ENCODE results near the gene NIPAL1. TPM values are rescaled to one million over a fixed set of nuclear protein-coding genes. Genes with fewer than 3 reads are reported as not detected.
"Not testable (repeated sequence)": the region's sequence is repeated elsewhere in the genome, so short reads cannot be mapped to it uniquely, and the experiment has no call there.

NIPAL1 gene
- total and polyA plus RNA-seq, 2 experiments from 2014 or later, result 0.95 to 3.7 TPM

DNA sequence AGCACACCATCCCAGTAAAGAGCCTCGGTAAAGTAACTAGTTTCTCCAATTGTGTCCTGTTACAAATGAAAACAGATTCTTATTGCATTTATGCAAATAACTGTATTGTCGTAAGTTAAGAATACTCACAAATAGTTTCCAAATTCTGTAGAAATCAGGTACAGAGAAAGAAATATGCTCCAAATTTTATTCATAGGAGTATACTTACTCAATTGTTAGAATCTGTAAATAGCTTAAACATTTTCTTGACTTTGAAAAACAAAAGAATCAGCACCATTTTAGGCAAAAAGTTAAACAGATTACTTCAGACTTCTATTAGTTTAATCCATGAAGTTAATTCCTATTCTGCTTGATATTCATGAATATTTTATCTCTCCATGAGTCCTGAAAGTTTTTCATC, 10.8 kb upstream of the NIPAL1 start:
- in situ Hi-C loops (cut with MboI), result loop anchor here (10.0 kb wide), 1 partner anchor 69 kb away; no protein-coding TSS in a partner anchor
- Histone ChIP-seq H3K9me2 (ENCODE audit: insufficient read depth) (no peaks in the 10 kb centered on the region), H3K9me3 (ENCODE audit: low read depth) (no peaks in the 10 kb centered on the region), H3K9ac (no peak overlapping the region), H4K20me1 (ENCODE audit: insufficient read depth) (no peaks in the 10 kb centered on the region), H3K79me2 (ENCODE audit: insufficient read depth) (no peaks in the 10 kb centered on the region), H3K36me3 (ENCODE audit: low read depth) (no peaks in the 10 kb centered on the region), H2AFZ (no peak overlapping the region), H3K27me3 (replicated peaks; ENCODE audit: insufficient read depth) (no peaks in the 10 kb centered on the region), H3K4me3 (no peak overlapping the region), H3F3A (ENCODE audit: insufficient read depth) (no peaks in the 10 kb centered on the region), H3K4me2 (ENCODE audit: unreplicated experiment) (no peak overlapping the region), H3K27ac (no peak overlapping the region), H3K4me1 (ENCODE audit: insufficient read depth) (no peaks in the 10 kb centered on the region)
- no peak for DNase-seq
- 60 to 62% methylated on average over 2 of the region's 2 CpGs for WGBS, 2 experiments (ENCODE audit: low coverage in 1 of 2, low lambda C conversion rate in 2 of 2, missing lambda C conversion rate in 2 of 2)
- TF ChIP-seq EZH2 (IDR thresholded peaks at IDR 0.05; ENCODE audit: insufficient read depth, poor library complexity, severe bottlenecking), result no peak
- TF ChIP-seq EZH2phosphoT487 (IDR thresholded peaks at IDR 0.05; ENCODE audit: insufficient read depth, low read depth), result no peak

DNA sequence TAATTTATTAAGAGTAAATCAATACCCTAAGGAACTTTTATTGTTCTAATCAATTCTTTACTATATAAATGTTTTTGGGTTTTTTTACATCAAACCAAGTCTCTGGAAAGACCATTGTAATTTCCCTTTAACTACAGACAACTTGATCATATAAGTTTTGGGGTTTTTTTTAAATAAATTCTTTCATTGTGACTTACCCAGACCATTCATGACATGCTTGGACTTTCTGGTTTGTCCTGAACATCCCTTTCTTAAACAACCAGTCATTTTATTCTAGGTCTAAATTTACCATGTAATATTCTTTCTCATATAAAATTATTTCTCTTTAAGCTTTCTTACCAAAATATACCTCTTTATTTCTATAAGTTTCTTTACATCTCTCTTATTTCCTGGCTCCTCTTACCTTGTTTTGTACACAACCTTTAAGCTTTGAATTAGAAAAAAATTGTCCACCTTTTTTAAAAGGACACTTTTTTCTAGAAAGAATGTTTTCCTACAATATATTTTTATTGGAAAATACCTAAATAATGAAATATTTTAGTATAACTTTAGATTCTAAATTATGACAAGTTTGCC, 8.5 kb upstream of the NIPAL1 start:
- in situ Hi-C loops (cut with MboI), result loop anchor here (10.0 kb wide), 1 partner anchor 67 kb away; no protein-coding TSS in a partner anchor
- DNase-seq, result no peak
- H3K9me3 ChIP-seq (ENCODE audit: low read depth), result no peaks in the 10 kb centered on the region
- no peaks in the 10 kb centered on the region for H3K79me2 ChIP-seq (ENCODE audit: insufficient read depth)
- no peaks in the 10 kb centered on the region for H4K20me1 ChIP-seq (ENCODE audit: insufficient read depth)
- H3K27ac ChIP-seq, result no peak overlapping the region
- no peaks in the 10 kb centered on the region for H3K36me3 ChIP-seq (ENCODE audit: low read depth)
- H3K4me2 ChIP-seq (ENCODE audit: unreplicated experiment), result no peak overlapping the region
- no peaks in the 10 kb centered on the region for H3K4me1 ChIP-seq (ENCODE audit: insufficient read depth)
- H3K9me2 ChIP-seq (ENCODE audit: insufficient read depth), result no peaks in the 10 kb centered on the region
- no peak overlapping the region for H2AFZ ChIP-seq
- no peak overlapping the region for H3K9ac ChIP-seq
- H3K4me3 ChIP-seq, result no peak overlapping the region
- H3F3A ChIP-seq (ENCODE audit: insufficient read depth), result no peaks in the 10 kb centered on the region
- no peak for TF ChIP-seq EZH2 (IDR thresholded peaks at IDR 0.05; ENCODE audit: insufficient read depth, poor library complexity, severe bottlenecking)
- H3K27me3 ChIP-seq (replicated peaks; ENCODE audit: insufficient read depth), result no peaks in the 10 kb centered on the region

DNA sequence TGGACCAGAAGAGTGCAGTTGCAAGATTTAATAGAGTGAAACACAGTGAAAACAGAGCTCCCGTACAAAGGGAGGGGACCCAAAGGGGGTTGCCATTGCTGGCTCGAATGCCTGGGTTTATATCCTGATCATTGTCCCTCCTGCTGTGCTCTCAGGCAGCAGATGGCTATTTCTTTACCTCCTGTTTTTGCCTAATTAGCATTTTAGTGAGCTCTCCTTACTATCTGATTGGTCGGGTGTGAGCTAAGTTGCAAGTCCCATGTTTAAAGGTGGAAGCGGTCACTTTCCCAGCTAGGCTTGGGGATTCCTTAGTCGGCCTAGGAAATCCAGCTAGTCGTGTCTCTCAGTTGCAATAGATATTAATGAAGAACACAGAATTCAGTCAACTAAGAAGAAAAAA, 5.7 kb upstream of the NIPAL1 start:
- H3K4me3 ChIP-seq; H3K4me2 ChIP-seq (ENCODE audit: unreplicated experiment); H3K9me2 ChIP-seq (ENCODE audit: insufficient read depth); H3K9me3 ChIP-seq (ENCODE audit: low read depth); H3K27me3 ChIP-seq (replicated peaks; ENCODE audit: insufficient read depth); H2AFZ ChIP-seq; H3K27ac ChIP-seq; H3K4me1 ChIP-seq (ENCODE audit: insufficient read depth); H4K20me1 ChIP-seq (ENCODE audit: insufficient read depth); H3K79me2 ChIP-seq (ENCODE audit: insufficient read depth); H3K36me3 ChIP-seq (ENCODE audit: low read depth); in situ Hi-C loops (cut with MboI); H3K9ac ChIP-seq; DNase-seq; H3F3A ChIP-seq (ENCODE audit: insufficient read depth): not testable (repeated sequence)
- 32 to 43% methylated on average over 6 of the region's 6 CpGs for WGBS, 2 experiments (ENCODE audit: low coverage in 1 of 2, low lambda C conversion rate in 2 of 2, missing lambda C conversion rate in 2 of 2)

DNA sequence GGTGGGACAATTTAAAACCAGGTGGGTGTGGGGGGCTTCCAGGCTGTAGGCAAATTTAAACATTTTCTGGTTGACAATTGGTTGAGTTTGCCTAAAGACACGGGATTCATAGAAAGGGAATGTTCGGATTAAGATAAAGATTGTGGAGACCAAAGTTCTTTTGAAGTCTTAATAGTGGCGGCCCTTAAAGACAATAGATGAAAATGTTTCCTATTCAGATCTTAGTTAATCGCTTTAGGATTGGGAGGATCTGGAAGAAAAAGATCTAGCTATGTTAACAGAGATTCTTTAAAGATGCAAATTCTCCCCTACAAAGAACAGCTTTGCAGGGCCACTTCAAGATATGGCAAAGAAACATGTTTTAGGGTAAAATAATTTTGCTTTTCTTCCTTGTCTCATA, 4.8 kb upstream of the NIPAL1 start:
- in situ Hi-C loops (cut with MboI), result no loop called here

DNA sequence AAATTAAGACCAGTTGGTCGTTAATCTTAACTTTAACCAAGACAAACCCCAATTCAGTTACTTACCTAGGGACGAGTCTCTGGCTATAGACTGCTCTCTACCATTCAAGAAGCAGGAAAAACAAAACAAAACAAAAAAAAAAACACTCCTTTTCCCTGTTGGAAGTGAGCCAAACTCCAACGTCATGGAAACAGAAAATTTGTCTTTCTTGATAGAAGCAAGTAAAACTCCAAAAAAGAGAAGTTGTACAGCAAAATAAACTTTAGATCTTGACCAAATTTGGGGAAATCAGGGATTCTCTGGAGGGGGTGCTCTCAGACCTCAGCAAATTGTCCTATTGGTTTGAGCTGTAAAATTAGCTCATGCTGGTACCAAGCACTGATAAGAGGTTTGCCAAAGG, 3.7 kb upstream of the NIPAL1 start:
- Histone ChIP-seq H3K9ac (no peak overlapping the region), H4K20me1 (ENCODE audit: insufficient read depth) (no peaks in the 10 kb centered on the region), H2AFZ (no peak overlapping the region), H3K36me3 (ENCODE audit: low read depth) (no peaks in the 10 kb centered on the region), H3K9me2 (ENCODE audit: insufficient read depth) (no peaks in the 10 kb centered on the region), H3K4me3 (no peak overlapping the region), H3K4me2 (ENCODE audit: unreplicated experiment) (no peak overlapping the region), H3K27ac (no peak overlapping the region), H3K9me3 (ENCODE audit: low read depth) (no peaks in the 10 kb centered on the region), H3F3A (ENCODE audit: insufficient read depth) (no peaks in the 10 kb centered on the region), H3K79me2 (ENCODE audit: insufficient read depth) (no peaks in the 10 kb centered on the region), H3K4me1 (ENCODE audit: insufficient read depth) (no peaks in the 10 kb centered on the region), H3K27me3 (replicated peaks; ENCODE audit: insufficient read depth) (no peaks in the 10 kb centered on the region)
- no peak for TF ChIP-seq EZH2 (IDR thresholded peaks at IDR 0.05; ENCODE audit: insufficient read depth, poor library complexity, severe bottlenecking)
- in situ Hi-C loops (cut with MboI), result no loop called here
- no peak for DNase-seq
- WGBS, 2 experiments (ENCODE audit: low coverage in 1 of 2, low lambda C conversion rate in 2 of 2, missing lambda C conversion rate in 2 of 2), result 48 to 53% methylated on average over 3 of the region's 3 CpGs

More for the DNA sequence above, 4.8 kb upstream of the NIPAL1 start:
- Histone ChIP-seq H3F3A (ENCODE audit: insufficient read depth) (no peaks in the 10 kb centered on the region), H3K27ac (no peak overlapping the region), H3K9me2 (ENCODE audit: insufficient read depth) (no peaks in the 10 kb centered on the region), H3K4me1 (ENCODE audit: insufficient read depth) (no peaks in the 10 kb centered on the region), H2AFZ (no peak overlapping the region), H3K27me3 (replicated peaks; ENCODE audit: insufficient read depth) (no peaks in the 10 kb centered on the region), H3K9ac (no peak overlapping the region), H3K4me3 (no peak overlapping the region), H3K79me2 (ENCODE audit: insufficient read depth) (no peaks in the 10 kb centered on the region), H3K4me2 (ENCODE audit: unreplicated experiment) (no peak overlapping the region), H3K36me3 (ENCODE audit: low read depth) (no peaks in the 10 kb centered on the region), H4K20me1 (ENCODE audit: insufficient read depth) (no peaks in the 10 kb centered on the region), H3K9me3 (ENCODE audit: low read depth) (no peaks in the 10 kb centered on the region)
- TF ChIP-seq EZH2phosphoT487 (IDR thresholded peaks at IDR 0.05; ENCODE audit: insufficient read depth, low read depth) (no peak), EZH2 (IDR thresholded peaks at IDR 0.05; ENCODE audit: insufficient read depth, poor library complexity, severe bottlenecking) (no peak)
- 55 to 64% methylated on average over 4 of the region's 4 CpGs for WGBS, 2 experiments (ENCODE audit: low coverage in 1 of 2, low lambda C conversion rate in 2 of 2, missing lambda C conversion rate in 2 of 2)
- DNase-seq, result no peak
